NCI-H1092 treated with DMSO at 0.1 percent for 48 hours (cell line): ENCODE results near the gene ROCK2.

Experiments
- DNase-seq: peaks from one replicate; lab custom pipeline; 2025; lab: John Stamatoyannopoulos, UW

ROCK2 gene

DNA sequence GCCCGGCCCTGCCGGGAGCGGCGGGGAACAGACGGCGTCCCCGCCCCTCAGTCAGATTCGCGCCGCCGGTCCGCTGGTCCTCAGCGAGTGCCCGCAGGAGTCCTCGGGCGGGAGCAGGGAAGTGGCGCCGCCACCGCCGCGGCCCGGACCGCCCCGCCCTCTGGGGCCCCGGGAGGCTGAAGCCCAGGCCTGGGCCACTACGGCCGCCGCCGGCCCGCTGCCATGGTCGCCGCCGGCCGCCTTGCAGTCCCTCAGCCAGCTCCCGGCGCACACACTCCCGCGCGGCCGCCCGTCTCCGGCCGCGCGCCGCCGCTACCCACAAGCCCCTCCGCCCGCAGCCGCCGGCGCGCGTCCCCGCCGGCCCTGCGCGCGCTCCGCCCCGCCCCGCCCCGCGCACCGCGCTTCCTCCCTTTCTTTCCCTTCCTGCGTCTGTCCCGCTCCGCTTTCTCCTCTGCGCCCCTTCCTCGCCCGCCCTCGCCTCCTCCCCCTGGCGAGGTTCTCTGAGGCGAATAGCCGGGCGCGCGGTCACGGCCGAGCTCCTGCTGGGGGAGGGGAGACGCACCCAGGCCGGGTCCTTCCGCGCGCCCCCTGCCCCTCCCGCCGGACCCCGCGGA is at the start of gene ROCK2:
TSS of gene ROCK2 (minus strand) at position 295 of the 614 bp plus-strand sequence. CDS start 500 bp downstream, outside the sequence.
- peak; percentile 69 for DNase-seq

- DNase-seq, result no peak
Measured at GRCh38 chr2:11393711-11394236, 49.3 kb upstream of the ROCK2 start.

GRCh38 chr2:11391942-11392266 is 47.5 kb upstream of the ROCK2 start:
- no peak for DNase-seq

GRCh38 chr2:11390399-11390658 is 45.9 kb upstream of the ROCK2 start:
- DNase-seq, result no peak

DNA sequence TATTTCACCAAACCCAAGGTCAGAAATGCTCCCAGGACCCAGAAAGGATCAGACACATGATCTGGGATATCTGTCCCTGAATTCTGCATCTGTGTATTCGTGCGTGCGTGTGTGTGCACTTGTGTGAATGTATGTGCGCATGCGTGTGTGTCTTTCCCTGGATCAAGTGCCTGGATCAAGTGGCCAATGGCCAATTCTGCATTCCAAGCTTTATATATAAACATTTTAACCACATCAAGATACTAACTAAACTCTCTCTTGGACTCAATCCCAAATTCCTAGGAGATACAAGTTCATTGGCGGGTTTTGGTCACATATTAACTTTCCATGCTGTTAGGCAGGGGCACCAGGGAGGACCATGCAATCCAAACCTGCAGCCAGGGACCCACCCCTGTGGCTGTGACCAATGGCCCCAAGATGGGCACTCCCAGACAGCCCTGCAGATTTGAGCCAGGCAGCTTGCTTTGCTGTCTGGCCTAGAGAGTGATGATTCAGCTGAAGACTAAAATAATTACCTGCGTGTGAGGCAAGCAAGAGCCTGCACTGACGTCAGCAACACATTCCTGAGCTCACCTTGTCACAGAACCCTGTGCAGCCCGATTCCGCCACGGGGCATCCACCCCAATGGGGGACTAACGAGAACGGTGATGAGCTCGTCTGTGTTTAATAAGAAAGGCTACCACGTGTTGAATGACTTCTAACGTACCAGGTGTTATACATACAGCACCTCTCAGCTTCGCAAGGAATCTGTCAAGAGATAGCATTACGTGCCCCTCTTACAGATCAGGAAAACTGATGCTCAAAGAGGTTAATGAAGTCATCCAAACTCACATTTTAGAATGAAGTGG is 45.3 kb upstream of the ROCK2 start:
- DNase-seq, result no peak

DNA sequence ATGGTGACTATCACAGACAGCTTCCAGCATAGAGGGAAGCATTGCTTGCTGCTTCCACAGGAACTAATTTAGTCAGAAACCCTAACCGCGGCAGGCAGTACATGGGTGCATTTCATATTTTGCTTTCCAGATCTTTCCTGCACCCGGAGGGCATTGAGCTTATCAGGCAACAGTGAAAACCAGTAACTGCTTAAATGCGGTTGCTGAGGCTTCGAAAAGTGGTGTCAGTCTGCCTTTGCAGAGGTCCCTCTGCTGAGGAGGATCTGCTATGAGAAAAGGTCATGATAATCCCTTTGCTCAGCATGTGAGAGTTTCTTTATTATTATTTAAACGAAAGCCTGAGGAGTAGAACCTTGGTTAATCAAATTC is 44.6 kb upstream of the ROCK2 start:
- no peak for DNase-seq

DNA sequence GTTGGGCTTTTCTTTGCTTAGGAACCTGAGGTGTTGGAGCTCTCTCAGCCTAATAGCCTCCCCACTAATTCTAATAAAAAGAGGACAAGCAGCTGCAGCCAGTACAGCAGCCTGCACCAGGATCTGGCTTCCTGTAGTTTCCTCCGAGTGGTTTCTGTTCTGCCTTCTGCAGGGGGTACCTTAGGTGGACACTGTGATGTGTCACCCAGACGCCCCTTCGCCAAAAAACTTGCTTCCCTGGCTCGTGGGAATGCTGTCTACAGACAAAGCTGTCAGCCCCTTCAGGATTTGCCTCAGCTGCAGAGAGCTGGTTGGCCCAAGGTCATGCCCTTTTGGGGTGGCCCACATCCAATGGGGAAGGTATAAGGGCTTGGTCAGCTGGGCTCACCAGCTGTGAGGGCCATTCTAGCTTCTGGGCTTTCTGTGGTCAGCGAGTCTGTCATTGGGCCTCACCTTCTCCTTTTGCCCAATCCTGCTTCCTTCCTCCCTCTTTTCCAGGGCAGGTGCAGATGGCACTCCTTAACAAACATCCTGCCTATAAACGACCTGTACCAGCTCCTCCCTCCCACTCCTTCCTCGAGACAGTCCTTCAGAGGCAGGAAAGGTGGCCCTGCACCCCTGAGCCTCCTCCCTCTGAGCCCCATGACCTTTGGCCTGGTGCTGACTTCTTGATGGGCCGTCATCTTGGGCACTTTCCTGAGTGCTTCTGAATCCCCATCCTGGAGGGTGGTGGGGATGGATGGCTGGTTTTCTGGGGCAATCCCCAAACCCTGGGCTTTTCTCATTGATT is 44.0 kb upstream of the ROCK2 start:
- DNase-seq, result no peak

DNA sequence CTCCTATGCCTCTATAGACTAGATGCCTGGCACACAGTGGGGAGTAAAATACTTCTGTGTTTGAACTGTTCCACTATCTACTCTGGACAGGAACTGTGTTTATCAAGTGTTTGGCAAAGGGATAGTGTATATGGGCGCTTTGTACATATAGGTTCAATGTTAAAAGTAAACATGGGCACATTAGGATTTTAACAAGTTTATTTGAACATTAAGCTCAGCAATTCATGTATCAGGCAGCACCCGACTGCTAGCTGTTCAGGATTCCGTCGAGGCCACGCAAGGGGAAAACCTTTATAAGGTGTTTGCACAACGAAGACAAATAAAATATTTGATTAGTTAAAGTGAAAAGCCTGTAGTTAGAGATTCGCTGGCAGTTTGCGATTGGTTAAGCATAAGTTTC is 43.4 kb upstream of the ROCK2 start:
- DNase-seq, result no peak

DNA sequence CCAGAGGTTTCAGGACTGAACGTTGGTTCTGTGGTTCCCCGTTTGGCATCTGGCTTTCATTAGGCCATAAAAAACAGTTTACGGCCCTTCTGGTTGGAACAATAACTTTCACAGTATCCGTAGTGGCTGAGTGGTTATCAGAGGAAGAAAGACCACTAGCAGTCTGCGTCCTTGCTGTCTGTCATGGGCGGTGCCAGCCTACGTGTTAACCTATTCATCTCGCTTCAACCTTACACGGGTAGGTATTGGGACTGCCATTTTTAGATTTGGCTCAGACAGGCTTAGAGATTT is 42.6 kb upstream of the ROCK2 start:
- DNase-seq, result no peak

DNA sequence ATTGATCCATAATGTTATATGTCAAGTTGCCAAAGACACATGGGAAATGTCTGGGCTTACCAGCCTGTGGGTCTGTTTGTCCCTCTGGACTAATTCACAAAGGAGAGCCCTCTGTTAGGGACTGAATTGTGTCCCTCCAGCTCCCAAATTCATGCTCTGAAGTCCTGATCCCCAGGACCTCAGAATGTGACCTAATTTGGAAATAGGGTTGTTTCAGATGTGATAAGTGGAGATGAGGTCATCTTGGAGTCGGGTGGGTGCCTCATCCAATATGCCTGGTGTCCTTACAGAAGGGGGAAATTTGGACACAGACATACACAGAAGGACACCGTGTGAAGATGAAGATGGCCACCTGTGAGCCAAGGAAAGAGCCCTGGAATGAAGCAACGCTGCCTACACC is 41.4 kb upstream of the ROCK2 start:
- no peak for DNase-seq

DNA sequence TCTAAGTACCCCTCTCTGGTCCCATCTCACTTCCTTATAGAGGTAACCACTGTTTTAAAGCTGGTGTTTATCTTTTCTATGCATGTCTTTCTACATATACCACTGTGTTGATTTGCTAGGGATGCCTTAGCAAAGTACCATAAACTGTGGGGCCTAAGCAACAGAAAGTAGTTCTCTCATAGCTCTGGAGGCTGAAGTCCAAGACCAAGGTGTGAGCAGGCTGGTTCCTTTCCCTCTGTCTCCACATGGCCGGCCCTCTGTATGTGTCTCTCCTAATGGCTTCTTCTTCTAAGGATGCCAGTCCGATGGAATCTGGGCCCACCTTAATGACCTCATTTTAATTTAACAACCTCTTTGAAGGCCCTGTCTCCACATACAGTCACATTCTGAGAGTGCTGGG is 40.8 kb upstream of the ROCK2 start:
- no peak for DNase-seq

DNA sequence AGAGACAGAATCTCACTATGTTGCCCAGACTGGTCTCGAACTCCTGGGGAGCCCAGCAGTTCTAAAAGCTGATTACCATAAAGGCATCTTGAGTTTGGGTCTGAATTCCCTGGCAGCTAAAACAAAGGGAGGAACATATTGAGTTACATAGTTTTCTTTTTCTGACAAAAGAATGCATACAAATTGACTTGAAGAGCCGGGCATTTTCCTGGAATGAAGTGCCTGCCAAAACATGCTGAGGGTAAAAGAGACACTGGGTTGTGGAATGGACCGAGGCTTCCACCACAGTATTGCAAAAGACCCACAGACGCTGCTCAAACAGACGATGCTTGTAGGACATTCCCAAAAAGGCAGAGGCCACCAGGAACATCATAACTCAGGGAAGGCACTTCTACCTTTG is 35.1 kb upstream of the ROCK2 start:
- DNase-seq, result no peak

DNA sequence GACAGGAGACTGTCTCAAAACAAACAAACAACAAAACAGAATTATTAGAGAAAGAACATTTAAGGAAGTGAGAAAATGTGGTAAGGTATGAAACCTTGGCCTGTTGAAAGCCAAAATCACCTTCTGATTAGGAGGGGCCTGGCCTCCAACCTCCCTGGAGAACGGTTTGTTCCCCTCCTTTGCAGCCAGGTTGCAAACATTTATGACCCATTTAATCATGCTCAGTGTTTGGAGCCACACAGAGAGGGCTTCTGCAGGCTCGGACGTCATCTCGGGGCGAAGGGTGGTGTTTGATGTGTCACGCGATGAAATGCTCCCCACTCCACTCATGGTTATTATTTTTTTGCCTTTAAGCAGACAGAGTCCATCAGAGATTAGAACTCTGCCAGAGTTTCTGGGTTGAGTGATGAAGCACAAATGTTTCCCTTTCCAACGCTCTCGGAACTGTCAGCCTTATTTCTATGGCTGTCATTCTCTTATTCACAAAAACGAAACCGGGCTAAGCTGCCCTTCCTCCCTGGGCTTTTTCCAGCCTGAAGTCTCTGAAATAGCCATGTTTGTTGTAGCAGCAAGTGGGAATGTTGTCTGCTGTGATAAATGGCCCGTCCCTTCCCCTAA is 33.6 kb upstream of the ROCK2 start:
- no peak for DNase-seq

GRCh38 chr2:11376071-11376470 is 31.6 kb upstream of the ROCK2 start:
- no peak for DNase-seq

DNA sequence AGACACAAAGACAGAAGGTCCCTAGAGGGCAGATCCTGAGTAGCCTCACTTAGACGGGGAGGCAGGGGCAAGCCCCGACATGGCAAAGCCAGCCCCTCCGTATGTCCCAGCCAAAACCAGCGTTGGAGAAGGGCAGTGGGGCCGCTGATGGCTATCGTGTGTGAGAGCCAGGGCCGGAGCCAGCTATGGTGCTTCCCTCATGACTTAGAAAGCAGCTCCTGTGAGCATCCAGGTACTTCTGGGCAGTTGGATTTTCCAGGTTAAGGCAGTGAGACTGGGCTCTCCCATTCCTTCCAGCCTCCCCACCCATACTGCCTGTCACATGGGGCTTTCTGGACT is 31.2 kb upstream of the ROCK2 start:
- DNase-seq, result no peak

DNA sequence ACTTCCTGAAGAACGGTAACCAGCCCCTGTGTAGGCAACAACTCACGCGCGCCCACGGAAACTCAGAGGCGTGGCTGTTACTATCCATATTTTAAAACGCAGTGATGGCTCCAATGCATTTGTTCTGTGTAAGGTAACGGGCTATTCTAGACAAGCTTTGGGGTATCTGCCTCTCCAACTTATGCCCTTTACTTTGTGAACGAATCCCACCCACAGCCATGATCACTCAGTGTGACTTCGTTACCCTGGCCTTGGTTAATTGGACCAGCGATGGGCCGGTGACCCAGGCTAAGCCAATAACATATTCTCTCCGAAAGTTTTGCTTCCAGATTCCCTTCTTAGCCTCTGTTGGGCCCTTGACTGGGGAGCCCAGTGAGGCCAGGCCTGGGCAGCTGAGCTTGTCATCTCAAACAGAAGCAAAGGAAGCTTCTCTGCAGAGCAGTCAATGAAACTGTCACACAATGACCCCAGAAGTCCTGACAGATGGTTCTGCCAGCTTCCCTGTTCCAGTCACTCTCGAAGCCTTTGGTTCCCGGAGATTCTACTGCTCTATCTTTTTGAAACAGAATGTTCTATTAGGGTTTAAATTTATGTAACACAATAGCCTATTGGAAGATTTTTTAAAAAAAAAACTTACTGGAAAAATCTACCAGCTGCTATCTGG is 30.7 kb upstream of the ROCK2 start:
- DNase-seq, result no peak

DNA sequence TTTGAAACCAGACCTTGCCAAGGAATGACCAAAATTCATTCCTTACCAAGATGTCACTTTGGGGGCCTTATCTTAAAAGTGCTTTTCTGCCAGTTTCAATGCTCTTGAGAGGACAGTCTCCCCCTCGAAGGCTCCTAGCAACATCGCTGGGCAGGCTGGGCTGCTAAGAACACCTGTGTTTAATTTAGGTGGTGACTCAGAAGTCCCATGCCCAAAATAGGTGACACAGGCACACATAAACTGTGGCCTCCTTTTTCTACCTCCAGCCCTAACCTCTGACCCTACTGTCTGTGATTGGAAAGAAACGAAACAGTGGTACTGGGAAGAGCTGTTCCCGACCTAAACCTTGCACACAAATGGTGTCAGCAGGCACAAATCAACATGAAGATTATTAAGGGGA is 28.7 kb upstream of the ROCK2 start:
- no peak for DNase-seq

- no peak for DNase-seq
Measured at GRCh38 chr2:11371092-11371937, 26.9 kb upstream of the ROCK2 start.

- DNase-seq, result peak; percentile 37
Measured at GRCh38 chr2:11370377-11371091, 26.1 kb upstream of the ROCK2 start.

- no peak for DNase-seq
Measured at GRCh38 chr2:11368059-11368572, 23.7 kb upstream of the ROCK2 start.
